Ovary (tissue), 3 donors: ENCODE results near the gene NR2F1.

ENCODE experiments used
- POLR2A ChIP-seq: fragments of 450-650 bp; IDR thresholded peaks from one replicate; pipeline ENCODE4 v1.6.1; 2017; ENCODE audit warnings: antibody characterized with exemption, mild to moderate bottlenecking, moderate library complexity
- TF ChIP-seq, protein P1 (sequence below), 3 donors: fragments of 450-650 bp in 2 of 3; fragments of 200-600 bp in 1 of 3; IDR thresholded peaks; one replicate each; pipeline versions ENCODE4 v1.5.1 to v1.8.0; 2016 to 2022; ENCODE audit warnings: antibody characterized with exemption in 3 of 3, mild to moderate bottlenecking in 1 of 3
- donor health status: DM: no; HTN: no; CAD: no.

DNA sequence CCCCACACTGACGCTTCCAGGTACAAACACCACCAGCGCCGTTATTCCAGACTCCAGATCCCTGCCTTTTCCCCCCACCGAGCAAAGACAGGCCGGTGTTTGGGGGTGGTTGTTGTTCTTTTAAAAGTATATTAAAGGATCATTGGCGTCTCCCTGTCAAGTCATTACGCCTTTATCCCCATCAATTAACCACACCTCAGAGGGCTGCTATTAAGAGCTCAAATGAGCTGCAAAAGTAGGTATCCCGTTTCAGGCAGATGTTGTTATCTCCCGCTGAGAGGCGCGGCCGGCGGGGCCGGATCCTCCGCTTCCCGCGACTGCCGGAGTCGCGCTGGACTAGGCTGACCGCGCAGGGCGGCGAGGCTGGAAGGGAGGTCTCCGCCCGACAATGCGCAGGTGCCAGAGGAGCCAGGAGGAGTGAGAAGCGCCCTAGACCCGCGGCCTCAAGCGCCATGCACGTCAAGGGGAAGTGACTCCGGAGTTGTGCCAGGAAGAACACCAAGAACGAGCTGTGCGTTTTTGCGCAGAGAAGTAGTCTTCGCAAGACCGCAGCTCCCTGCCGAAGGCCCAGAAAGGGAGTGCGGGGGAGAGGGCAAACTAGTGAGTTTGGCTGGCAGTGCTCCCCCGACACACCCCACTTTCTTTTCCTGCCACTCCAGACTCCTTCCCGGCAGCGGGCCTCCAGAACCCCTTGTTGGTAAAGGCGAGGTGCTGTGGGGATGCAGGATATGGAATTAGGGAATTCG, 10.2 kb upstream of the NR2F1 start:
- TF ChIP-seq, protein P1, sequence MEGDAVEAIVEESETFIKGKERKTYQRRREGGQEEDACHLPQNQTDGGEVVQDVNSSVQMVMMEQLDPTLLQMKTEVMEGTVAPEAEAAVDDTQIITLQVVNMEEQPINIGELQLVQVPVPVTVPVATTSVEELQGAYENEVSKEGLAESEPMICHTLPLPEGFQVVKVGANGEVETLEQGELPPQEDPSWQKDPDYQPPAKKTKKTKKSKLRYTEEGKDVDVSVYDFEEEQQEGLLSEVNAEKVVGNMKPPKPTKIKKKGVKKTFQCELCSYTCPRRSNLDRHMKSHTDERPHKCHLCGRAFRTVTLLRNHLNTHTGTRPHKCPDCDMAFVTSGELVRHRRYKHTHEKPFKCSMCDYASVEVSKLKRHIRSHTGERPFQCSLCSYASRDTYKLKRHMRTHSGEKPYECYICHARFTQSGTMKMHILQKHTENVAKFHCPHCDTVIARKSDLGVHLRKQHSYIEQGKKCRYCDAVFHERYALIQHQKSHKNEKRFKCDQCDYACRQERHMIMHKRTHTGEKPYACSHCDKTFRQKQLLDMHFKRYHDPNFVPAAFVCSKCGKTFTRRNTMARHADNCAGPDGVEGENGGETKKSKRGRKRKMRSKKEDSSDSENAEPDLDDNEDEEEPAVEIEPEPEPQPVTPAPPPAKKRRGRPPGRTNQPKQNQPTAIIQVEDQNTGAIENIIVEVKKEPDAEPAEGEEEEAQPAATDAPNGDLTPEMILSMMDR (IDR thresholded peaks at IDR 0.05) = no peak
- no peak for TF ChIP-seq POLR2A
